ENCODE data around the gene BCL7A. TPM values are rescaled to one million over a fixed set of nuclear protein-coding genes. Genes with fewer than 3 reads are reported as not detected.

BCL7A gene
- total RNA-seq, 1 donor, result 4.7 TPM

- H3K27ac ChIP-seq (ENCODE audit: low read depth, low read length), result peak overlapping the region; percentile 83
- peak; percentile 97 for DNase-seq (ENCODE audit: insufficient read length, low spot score, missing footprints)
- no peaks in the 10 kb centered on the region for H3K9me3 ChIP-seq (ENCODE audit: low read depth, low read length)
- peak overlapping the region; percentile 96 for H3K4me2 ChIP-seq (ENCODE audit: insufficient read depth, low read length)
- H3K79me2 ChIP-seq (ENCODE audit: insufficient read depth, low read length), result peaks cover 60% of the 10 kb centered on the region
- no peak for TF ChIP-seq CTCF (IDR thresholded peaks at IDR 0.05; ENCODE audit: extremely low read depth, low read depth, low read length)
- no peak overlapping the region for H2AFZ ChIP-seq (ENCODE audit: low read length)
- peaks cover 3% of the 10 kb centered on the region for H3K36me3 ChIP-seq (ENCODE audit: insufficient read depth, low read length)
- peaks cover 40% of the 10 kb centered on the region for H4K20me1 ChIP-seq (ENCODE audit: insufficient read depth, low read length)
- H3K27me3 ChIP-seq (ENCODE audit: insufficient read depth, low read length), result no peaks in the 10 kb centered on the region
- H3K4me1 ChIP-seq (ENCODE audit: insufficient read depth, low read length), result peaks cover 32% of the 10 kb centered on the region
- peak overlapping the region; percentile 82 for H3K4me3 ChIP-seq (ENCODE audit: insufficient read depth, low read length)
These were observed 58.7 kb downstream of the BCL7A start for GRCh38 chr12:122080149-122081082.

GRCh38 chr12:122081083-122081696, 59.5 kb downstream of the BCL7A start:
- peaks cover 32% of the 10 kb centered on the region for H3K4me1 ChIP-seq (ENCODE audit: insufficient read depth, low read length)
- no peaks in the 10 kb centered on the region for H3K27me3 ChIP-seq (ENCODE audit: insufficient read depth, low read length)
- H3K79me2 ChIP-seq (ENCODE audit: insufficient read depth, low read length), result peaks cover 67% of the 10 kb centered on the region
- no peak for TF ChIP-seq CTCF (IDR thresholded peaks at IDR 0.05; ENCODE audit: extremely low read depth, low read depth, low read length)
- DNase-seq (ENCODE audit: insufficient read length, low spot score, missing footprints), result peak; percentile 91
- peak overlapping the region; percentile 83 for H3K27ac ChIP-seq (ENCODE audit: low read depth, low read length)
- H3K4me2 ChIP-seq (ENCODE audit: insufficient read depth, low read length), result peak overlapping the region; percentile 96
- no peaks in the 10 kb centered on the region for H3K9me3 ChIP-seq (ENCODE audit: low read depth, low read length)
- no peak overlapping the region for H2AFZ ChIP-seq (ENCODE audit: low read length)
- H3K4me3 ChIP-seq (ENCODE audit: insufficient read depth, low read length), result peak overlapping the region; percentile 82
- H4K20me1 ChIP-seq (ENCODE audit: insufficient read depth, low read length), result peaks cover 40% of the 10 kb centered on the region
- H3K36me3 ChIP-seq (ENCODE audit: insufficient read depth, low read length), result peaks cover 7% of the 10 kb centered on the region

GRCh38 chr12:122081697-122082221, 60.1 kb downstream of the BCL7A start:
- TF ChIP-seq CTCF (IDR thresholded peaks at IDR 0.05; ENCODE audit: extremely low read depth, low read depth, low read length), result no peak
- H3K36me3 ChIP-seq (ENCODE audit: insufficient read depth, low read length), result peaks cover 7% of the 10 kb centered on the region
- H3K27ac ChIP-seq (ENCODE audit: low read depth, low read length), result peak overlapping the region; percentile 83
- H3K27me3 ChIP-seq (ENCODE audit: insufficient read depth, low read length), result no peaks in the 10 kb centered on the region
- H4K20me1 ChIP-seq (ENCODE audit: insufficient read depth, low read length), result peaks cover 40% of the 10 kb centered on the region
- H3K4me1 ChIP-seq (ENCODE audit: insufficient read depth, low read length), result peaks cover 32% of the 10 kb centered on the region
- peak overlapping the region; percentile 82 for H3K4me3 ChIP-seq (ENCODE audit: insufficient read depth, low read length)
- no peak overlapping the region for H2AFZ ChIP-seq (ENCODE audit: low read length)
- DNase-seq (ENCODE audit: insufficient read length, low spot score, missing footprints), result peak; percentile 80
- peaks cover 73% of the 10 kb centered on the region for H3K79me2 ChIP-seq (ENCODE audit: insufficient read depth, low read length)
- peak overlapping the region; percentile 96 for H3K4me2 ChIP-seq (ENCODE audit: insufficient read depth, low read length)
- no peaks in the 10 kb centered on the region for H3K9me3 ChIP-seq (ENCODE audit: low read depth, low read length)
